CD4-positive, alpha-beta T cell treated with Interferon alpha-2 for 1 hour (primary cell): ENCODE data around the gene DTX2.
"Not testable (repeated sequence)": the region's sequence is repeated elsewhere in the genome, so short reads cannot be mapped to it uniquely, and the experiment has no call there.

Experiments used
- DNase-seq, 2 donors: peaks; one replicate each; pipeline ENCODE4 v3.0.0-alpha.2; 2020 to 2022

DTX2 gene

GRCh38 chr7:76513817-76514799, 52.6 kb downstream of the DTX2 start:
- DNase-seq: no peak

GRCh38 chr7:76514926-76515771, 53.6 kb downstream of the DTX2 start:
- no peak for DNase-seq

GRCh38 chr7:76515999-76516443, 54.5 kb downstream of the DTX2 start:
- DNase-seq: peak in 1 of 2 donors; percentile 39

DNA sequence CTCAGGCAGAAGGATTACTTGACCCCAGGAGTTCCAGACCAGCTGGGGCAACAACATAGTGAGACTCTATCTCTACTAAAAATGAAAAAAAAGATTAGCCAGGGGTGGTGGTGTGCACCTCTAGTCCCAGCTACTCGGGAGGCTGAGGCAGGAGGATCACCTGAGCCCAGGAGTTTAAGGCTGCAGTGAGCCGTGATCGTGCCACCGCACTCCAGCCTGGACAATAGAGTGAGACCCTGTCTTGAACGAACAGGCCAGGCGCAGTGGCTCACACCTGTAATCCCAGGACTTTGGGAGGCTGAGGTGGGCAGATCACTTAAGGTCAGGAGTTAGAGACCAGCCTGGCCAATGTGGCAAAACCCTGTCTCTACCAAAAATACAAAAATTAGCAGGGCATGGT, 55.4 kb downstream of the DTX2 start:
- not testable (repeated sequence) for DNase-seq

GRCh38 chr7:76526183-76526582, 64.7 kb downstream of the DTX2 start:
- DNase-seq: not testable (repeated sequence)

DNA sequence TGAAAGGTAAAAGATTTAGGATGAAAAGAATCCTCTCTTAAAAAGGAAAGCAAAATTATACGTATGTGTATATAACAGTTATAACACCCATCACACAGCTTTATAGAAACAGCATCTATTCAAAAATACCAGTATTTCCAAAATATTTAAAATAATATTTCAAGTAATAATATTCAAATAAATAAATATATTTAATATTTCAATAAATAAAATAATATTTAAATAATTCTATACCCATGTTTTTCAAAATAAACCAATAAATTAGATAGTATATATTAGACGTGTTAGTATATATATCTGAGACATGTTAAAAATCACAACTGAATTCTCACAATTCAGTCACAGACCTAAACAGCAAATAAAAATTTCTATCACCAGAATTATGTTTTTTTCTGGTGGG, 70.1 kb downstream of the DTX2 start:
- not testable (repeated sequence) for DNase-seq

GRCh38 chr7:76543197-76543596, 81.7 kb downstream of the DTX2 start, which contains the start of gene SPDYE16:
TSS of gene SPDYE16 (minus strand) at chr7:76543297. CDS start at chr7:76541459, 1,838 bp downstream.
- DNase-seq: not testable (repeated sequence)

DNA sequence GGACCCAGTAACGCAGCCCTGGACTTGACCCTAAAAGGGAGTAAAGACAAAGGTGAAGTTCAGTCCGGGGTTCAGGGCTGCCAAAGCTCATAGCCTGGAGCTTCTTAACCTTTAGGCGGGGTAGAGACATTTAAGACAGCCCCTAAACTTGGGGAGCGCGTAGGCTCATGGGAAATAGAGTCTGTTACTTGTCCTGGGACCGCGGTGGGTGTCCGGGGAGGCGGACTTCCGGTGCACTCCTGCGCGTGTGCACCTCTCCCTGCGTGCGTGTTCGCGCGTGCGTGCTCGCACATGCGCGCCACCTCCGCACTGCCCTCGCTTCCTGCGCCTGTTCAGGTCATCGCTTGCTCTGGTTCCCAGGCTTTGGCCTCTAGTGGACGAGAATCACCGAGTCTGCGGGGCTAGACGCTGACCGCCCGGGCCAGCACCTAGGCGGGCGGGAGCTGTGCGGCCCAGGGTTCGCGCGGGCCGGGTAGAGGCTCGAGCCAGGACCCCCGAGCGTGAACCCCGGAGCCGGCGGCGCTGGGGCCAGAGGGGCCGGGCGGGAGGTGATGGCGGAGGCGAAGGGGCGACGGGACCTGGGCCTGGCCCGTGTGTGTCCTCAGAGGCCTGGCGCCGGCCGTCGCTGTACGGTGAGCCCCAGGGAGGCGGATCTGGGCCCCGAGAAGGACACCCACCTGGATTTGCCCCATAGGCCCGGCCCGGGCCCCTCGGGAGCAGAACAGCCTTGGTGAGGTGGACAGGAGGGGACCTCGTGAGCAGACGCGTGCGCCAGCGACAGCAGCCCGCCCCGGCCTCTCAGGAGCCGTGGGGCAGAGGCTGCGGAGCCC, 87.7 kb downstream of the DTX2 start:
- peak; percentile 88 to 90 for DNase-seq

GRCh38 chr7:76549855-76550248, 88.3 kb downstream of the DTX2 start:
- DNase-seq: not testable (repeated sequence)

- not testable (repeated sequence) for DNase-seq
These were observed 90.5 kb downstream of the DTX2 start for GRCh38 chr7:76551992-76552391.
